Pons (tissue), 1 donor: ENCODE measurements around the gene CACNB1.

Source experiments
- DNase-seq: peaks from one replicate; pipeline ENCODE4 v3.0.0-alpha.2; 2016; ENCODE audit warnings: low spot score

Gene CACNB1

DNA sequence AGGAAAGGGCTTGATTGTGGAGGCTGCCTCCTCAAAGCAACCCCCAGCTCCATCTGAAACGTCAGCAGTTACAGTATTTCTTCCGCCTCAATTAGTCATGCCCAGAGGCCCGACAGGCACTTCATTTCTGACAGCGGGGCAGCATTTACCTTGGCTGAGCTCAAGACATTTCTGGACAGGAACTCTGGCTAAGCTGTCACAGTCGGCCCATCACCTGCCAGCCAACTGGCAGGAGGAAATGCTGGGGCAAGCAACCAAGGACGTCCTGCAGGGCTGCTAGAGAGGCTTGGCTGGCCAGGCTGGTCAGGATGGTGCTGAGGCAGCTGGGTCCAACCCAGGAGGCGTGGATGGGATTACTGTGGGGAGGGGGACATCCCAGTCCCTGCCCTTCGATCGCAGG, 73.8 kb downstream of the CACNB1 start:
- DNase-seq: no peak
